Measurements from ENCODE around the gene ZNF326. TPM values are rescaled to one million over a fixed set of nuclear protein-coding genes. Genes with fewer than 3 reads are reported as not detected.

ZNF326 gene
- total RNA-seq, 2 donors from 2014 or later: 31.0 to 36.4 TPM

- Histone ChIP-seq H3K27ac (ENCODE audit: low read depth, low read length) (no peak overlapping the region), H3K9ac (ENCODE audit: extremely low read depth, low read length, poor library complexity, severe bottlenecking) (no peak overlapping the region), H3K9me3 (ENCODE audit: control insufficient read depth, low read length) (no peaks in the 10 kb centered on the region), H3K36me3 (ENCODE audit: control insufficient read depth, insufficient read depth, low read length) (no peaks in the 10 kb centered on the region), H3K4me3 (ENCODE audit: low read length) (no peak overlapping the region), H3K27me3 (ENCODE audit: control insufficient read depth, insufficient read depth, low read length, poor library complexity, severe bottlenecking) (no peaks in the 10 kb centered on the region), H3K4me1 (ENCODE audit: control insufficient read depth, insufficient read depth, low read length) (peaks cover 5% of the 10 kb centered on the region)
- H3K9me3 Mint-ChIP-seq: no peaks in the 10 kb centered on the region
- H3K36me3 Mint-ChIP-seq (ENCODE audit: low read depth): no peaks in the 10 kb centered on the region
- H3K4me1 Mint-ChIP-seq: peaks cover 32% of the 10 kb centered on the region
- DNase-seq: no peak
- no peak overlapping the region for H3K4me3 Mint-ChIP-seq
- TF ChIP-seq CTCF (conservative IDR thresholded peaks at IDR 0.05): no peak
- 91 to 92% methylated on average over 2 to 3 of the region's 4 CpGs for WGBS, 2 experiments (ENCODE audit: insufficient coverage in 1 of 2, insufficient read length in 1 of 2)
- H3K27me3 Mint-ChIP-seq (ENCODE audit: insufficient read depth): no peaks in the 10 kb centered on the region
- H3K27ac Mint-ChIP-seq: no peak overlapping the region
These were observed 20.0 kb upstream of the ZNF326 start for GRCh38 chr1:89974696-89975470.

GRCh38 chr1:89975540-89976125, 19.3 kb upstream of the ZNF326 start:
- peaks cover 5% of the 10 kb centered on the region for H3K4me1 ChIP-seq (ENCODE audit: control insufficient read depth, insufficient read depth, low read length)
- no peak overlapping the region for H3K27ac Mint-ChIP-seq
- H3K36me3 ChIP-seq (ENCODE audit: control insufficient read depth, insufficient read depth, low read length): no peaks in the 10 kb centered on the region
- H3K4me3 ChIP-seq (ENCODE audit: low read length): no peak overlapping the region
- no peak overlapping the region for H3K4me3 Mint-ChIP-seq
- no peak for DNase-seq
- no peaks in the 10 kb centered on the region for H3K36me3 Mint-ChIP-seq (ENCODE audit: low read depth)
- H3K9me3 ChIP-seq (ENCODE audit: control insufficient read depth, low read length): no peaks in the 10 kb centered on the region
- H3K27ac ChIP-seq (ENCODE audit: low read depth, low read length): no peak overlapping the region
- H3K27me3 ChIP-seq (ENCODE audit: control insufficient read depth, insufficient read depth, low read length, poor library complexity, severe bottlenecking): no peaks in the 10 kb centered on the region
- peaks cover 27% of the 10 kb centered on the region for H3K4me1 Mint-ChIP-seq
- no peak overlapping the region for H3K9ac ChIP-seq (ENCODE audit: extremely low read depth, low read length, poor library complexity, severe bottlenecking)
- 91 to 100% methylated on average over 3 to 4 of the region's 4 CpGs for WGBS, 2 experiments (ENCODE audit: insufficient coverage in 1 of 2, insufficient read length in 1 of 2)
- no peak for TF ChIP-seq CTCF (conservative IDR thresholded peaks at IDR 0.05)
- H3K27me3 Mint-ChIP-seq (ENCODE audit: insufficient read depth): no peaks in the 10 kb centered on the region
- H3K9me3 Mint-ChIP-seq: no peaks in the 10 kb centered on the region

GRCh38 chr1:89978755-89979154, 16.2 kb upstream of the ZNF326 start:
- 89 to 100% methylated on average over 1 of the region's 1 CpG for WGBS, 2 experiments (ENCODE audit: insufficient coverage in 1 of 2, insufficient read length in 1 of 2)
- H3K4me1 ChIP-seq (ENCODE audit: control insufficient read depth, insufficient read depth, low read length): no peaks in the 10 kb centered on the region
- H3K9ac ChIP-seq (ENCODE audit: extremely low read depth, low read length, poor library complexity, severe bottlenecking): no peak overlapping the region
- Mint-ChIP-seq H3K27me3 (ENCODE audit: insufficient read depth) (no peaks in the 10 kb centered on the region), H3K27ac (no peak overlapping the region), H3K9me3 (peaks cover 2% of the 10 kb centered on the region), H3K36me3 (ENCODE audit: low read depth) (no peaks in the 10 kb centered on the region), H3K4me3 (no peak overlapping the region), H3K4me1 (peaks cover 4% of the 10 kb centered on the region)
- H3K36me3 ChIP-seq (ENCODE audit: control insufficient read depth, insufficient read depth, low read length): no peaks in the 10 kb centered on the region
- H3K27me3 ChIP-seq (ENCODE audit: control insufficient read depth, insufficient read depth, low read length, poor library complexity, severe bottlenecking): no peaks in the 10 kb centered on the region
- H3K9me3 ChIP-seq (ENCODE audit: control insufficient read depth, low read length): no peaks in the 10 kb centered on the region
- no peak overlapping the region for H3K27ac ChIP-seq (ENCODE audit: low read depth, low read length)
- no peak for DNase-seq
- no peak for TF ChIP-seq CTCF (conservative IDR thresholded peaks at IDR 0.05)
- H3K4me3 ChIP-seq (ENCODE audit: low read length): no peak overlapping the region
